Stimulated activated naive CD8-positive, alpha-beta T cell treated with anti-CD3 and anti-CD28 coated beads, Interleukin-15, Interleukin-2, amounts not matched to agents 100 ng/mL and 50 ng/mL, for 24 hours (primary cell): ENCODE results near the gene GRIK3.
"Not testable (repeated sequence)": the region's sequence is repeated elsewhere in the genome, so short reads cannot be mapped to it uniquely, and the experiment has no call there.

Experiments
- H3K27ac Mint-ChIP-seq: one replicate; pipeline ENCODE4 v1.8.0; 2021; ENCODE audit warnings: mild to moderate bottlenecking, mixed read lengths
- H3K27me3 Mint-ChIP-seq: one replicate; pipeline ENCODE4 v1.8.0; 2021; ENCODE audit warnings: mixed read lengths
- H3K36me3 Mint-ChIP-seq: one replicate; pipeline ENCODE4 v1.8.0; 2021; ENCODE audit warnings: low read depth, mixed read lengths
- H3K4me1 Mint-ChIP-seq: one replicate; pipeline ENCODE4 v1.8.0; 2021; ENCODE audit warnings: low read depth, mixed read lengths
- H3K4me3 Mint-ChIP-seq: one replicate; pipeline ENCODE4 v1.8.0; 2021; ENCODE audit warnings: mild to moderate bottlenecking, mixed read lengths
- H3K9me3 Mint-ChIP-seq: one replicate; pipeline ENCODE4 v1.8.0; 2021; ENCODE audit warnings: mixed read lengths

The GRIK3 gene

DNA sequence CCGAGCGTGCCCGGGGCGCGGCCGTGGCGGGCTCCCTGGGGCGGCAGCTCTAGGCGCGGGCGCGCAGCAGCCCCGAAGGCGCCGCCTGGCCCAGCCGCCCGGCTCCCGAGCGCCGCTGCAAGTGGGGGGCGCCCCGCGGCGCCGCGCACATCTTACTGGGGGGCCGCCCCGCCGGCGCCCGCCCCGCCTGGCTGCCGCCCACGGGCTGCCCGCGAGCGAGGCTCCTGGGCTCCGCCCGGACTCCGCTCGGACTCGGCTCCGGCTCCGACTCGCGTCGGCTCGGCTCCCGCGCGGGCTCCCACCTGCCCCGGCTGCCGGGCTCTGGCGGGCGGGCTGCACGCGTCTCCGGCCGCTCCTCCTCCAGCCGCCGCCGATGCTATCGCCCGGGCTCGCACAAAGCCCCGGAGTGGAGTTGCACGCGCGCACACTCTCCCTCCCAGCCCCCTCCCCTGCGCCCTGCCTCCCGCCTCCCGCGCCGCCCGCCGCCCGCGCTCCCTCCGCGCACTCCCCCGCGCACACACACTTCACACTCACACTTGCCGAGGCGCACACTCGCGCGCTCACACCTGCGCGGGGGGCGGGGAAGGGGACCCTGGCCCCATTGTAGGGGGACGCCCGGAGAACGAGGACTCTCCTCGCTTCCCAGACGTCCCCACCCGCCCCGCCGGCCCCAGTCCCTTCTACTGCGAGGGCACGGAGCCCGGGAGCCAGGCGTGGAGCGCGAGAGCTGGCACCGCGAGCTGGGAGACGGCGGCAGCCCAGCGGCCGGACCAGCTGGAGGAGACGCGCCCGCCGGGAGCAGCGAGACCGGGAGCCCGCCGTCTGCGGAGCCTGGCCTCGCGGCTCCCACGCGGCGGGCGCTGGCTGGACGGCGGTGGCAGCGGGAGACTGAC is at the start of gene GRIK3:
GRIK3 (minus strand) TSS at position 395 of the 893 bp plus-strand sequence. CDS start 407 bp downstream, outside the sequence.
- Mint-ChIP-seq H3K9me3 (no peaks in the 10 kb centered on the region), H3K4me1 (peaks cover 13% of the 10 kb centered on the region), H3K36me3 (no peaks in the 10 kb centered on the region), H3K27ac (no peak within 1 kb of the TSS), H3K27me3 (peaks cover 64% of the 10 kb centered on the region), H3K4me3 (no peak within 1 kb of the TSS)

DNA sequence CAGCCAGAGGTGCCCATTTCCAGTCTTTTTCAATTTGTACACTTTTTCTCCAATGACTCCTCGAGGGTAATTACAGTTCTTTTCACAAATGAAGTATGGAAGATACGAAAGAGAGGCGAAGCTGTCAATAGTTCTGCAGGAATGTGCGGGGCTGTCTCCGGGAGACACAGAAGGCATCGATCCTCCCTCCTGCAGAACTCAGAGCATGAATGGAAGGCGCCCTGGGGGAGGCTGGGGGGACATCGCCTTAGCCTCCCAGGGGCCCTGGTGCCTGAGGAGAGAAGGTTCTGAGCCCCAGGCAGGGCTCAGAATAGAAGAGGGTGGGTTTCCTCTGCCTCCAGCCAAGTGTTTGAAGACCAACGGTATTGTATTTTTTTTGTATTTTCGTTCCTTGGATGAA is 49.7 kb upstream of the GRIK3 start:
- H3K36me3 Mint-ChIP-seq, result no peaks in the 10 kb centered on the region
- no peaks in the 10 kb centered on the region for H3K9me3 Mint-ChIP-seq
- no peak overlapping the region for H3K27ac Mint-ChIP-seq
- no peak overlapping the region for H3K4me3 Mint-ChIP-seq
- no peaks in the 10 kb centered on the region for H3K4me1 Mint-ChIP-seq
- peaks cover 9% of the 10 kb centered on the region for H3K27me3 Mint-ChIP-seq

DNA sequence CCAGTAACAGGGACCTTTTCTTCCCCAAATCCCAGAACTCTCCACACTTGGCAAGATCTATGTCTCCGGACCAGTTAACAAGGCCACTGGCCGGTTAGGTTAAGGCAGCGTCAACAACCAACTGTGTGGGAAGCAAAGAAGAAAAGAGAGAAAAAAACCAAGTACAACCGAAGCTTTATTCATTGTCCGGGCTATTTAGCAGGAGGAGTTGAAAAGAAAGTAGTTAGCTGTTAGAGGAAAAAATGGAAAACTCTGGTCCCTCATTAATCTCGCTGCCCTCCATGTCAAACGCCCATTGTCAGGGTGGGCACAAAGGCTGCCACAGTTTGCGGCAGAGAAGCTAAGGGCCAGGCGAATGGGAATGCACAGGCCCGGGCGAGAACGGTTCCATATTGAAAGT is 49.3 kb upstream of the GRIK3 start:
- no peaks in the 10 kb centered on the region for H3K9me3 Mint-ChIP-seq
- no peak overlapping the region for H3K27ac Mint-ChIP-seq
- no peaks in the 10 kb centered on the region for H3K4me1 Mint-ChIP-seq
- H3K4me3 Mint-ChIP-seq, result no peak overlapping the region
- H3K36me3 Mint-ChIP-seq, result no peaks in the 10 kb centered on the region
- H3K27me3 Mint-ChIP-seq, result peaks cover 9% of the 10 kb centered on the region

DNA sequence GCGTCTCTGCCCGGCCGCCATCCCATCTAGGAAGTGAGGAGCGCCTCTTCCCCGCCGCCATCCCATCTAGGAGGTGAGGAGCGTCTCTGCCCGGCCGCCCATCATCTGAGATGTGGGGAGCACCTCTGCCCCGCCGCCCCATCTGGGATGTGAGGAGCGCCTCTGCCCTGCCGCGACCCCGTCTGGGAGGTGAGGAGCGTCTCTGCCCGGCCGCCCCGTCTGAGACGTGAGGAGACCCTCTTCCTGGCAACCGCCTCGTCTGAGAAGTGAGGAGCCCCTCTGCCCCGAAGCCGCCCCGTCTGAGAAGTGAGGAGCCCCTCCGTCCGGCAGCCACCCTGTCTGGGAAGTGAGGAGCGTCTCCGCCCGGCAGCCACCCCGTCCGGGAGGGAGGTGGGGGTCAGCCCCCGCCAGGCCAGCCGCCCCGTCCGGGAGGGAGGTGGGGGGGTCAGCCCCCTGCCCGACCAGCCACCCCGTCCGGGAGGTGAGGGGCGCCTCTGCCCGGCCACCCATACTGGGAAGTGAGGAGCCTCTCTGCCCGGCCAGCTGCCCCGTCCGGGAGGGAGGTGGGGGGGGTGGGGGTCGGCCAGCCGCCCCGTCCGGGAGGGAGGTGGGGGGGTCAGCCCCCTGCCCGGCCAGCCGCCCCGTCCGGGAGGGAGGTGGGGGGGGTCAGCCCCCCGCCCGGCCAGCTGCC is 46.1 kb upstream of the GRIK3 start:
- not testable (repeated sequence) for H3K27me3 Mint-ChIP-seq, H3K9me3 Mint-ChIP-seq, H3K36me3 Mint-ChIP-seq, H3K4me3 Mint-ChIP-seq, H3K4me1 Mint-ChIP-seq, H3K27ac Mint-ChIP-seq

DNA sequence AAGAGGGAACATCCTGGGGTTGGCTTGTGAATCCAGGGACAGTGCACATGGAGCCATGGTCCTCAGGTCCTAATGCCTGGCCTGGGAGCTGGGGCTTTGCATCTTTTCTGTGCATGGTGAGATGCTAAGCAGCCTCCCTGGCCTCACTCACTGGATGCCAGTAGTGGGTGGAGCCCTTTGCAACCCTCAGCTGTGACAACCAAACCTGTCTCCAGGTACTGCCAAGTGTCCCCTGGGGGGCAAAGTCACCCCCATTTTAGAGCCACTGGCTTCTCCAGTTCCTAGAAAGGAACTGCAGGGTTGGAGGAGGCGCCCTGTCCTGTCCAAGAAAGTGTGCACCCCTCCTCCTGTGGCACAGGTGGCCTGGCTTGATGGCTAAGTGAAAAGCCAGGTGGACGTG is 44.6 kb upstream of the GRIK3 start:
- Mint-ChIP-seq H3K36me3 (no peaks in the 10 kb centered on the region), H3K27me3 (peaks cover 5% of the 10 kb centered on the region), H3K27ac (no peak overlapping the region), H3K4me3 (no peak overlapping the region), H3K9me3 (no peaks in the 10 kb centered on the region), H3K4me1 (no peaks in the 10 kb centered on the region)

DNA sequence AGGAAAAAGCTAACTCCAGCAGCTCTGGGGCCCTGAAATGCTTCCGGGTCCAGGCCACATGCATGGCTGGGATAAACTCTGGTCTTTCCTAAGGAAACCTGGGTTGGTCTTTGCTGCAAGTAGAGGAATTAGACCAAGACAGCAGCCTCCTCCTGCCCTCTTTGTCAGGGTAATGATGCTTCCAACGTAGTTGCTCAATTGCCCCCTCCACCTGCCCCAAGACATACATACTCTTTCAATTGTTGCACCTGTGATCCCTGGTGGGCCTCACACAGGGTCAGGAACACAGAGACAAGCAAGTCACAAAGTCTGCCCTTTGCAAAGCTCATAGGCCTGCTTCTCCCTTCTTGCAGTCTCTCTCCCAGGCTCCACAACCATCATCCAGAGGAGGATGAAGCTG is 41.9 kb upstream of the GRIK3 start:
- Mint-ChIP-seq H3K9me3 (no peaks in the 10 kb centered on the region), H3K27me3 (peaks cover 3% of the 10 kb centered on the region), H3K4me1 (no peaks in the 10 kb centered on the region), H3K27ac (no peak overlapping the region), H3K4me3 (no peak overlapping the region), H3K36me3 (no peaks in the 10 kb centered on the region)

DNA sequence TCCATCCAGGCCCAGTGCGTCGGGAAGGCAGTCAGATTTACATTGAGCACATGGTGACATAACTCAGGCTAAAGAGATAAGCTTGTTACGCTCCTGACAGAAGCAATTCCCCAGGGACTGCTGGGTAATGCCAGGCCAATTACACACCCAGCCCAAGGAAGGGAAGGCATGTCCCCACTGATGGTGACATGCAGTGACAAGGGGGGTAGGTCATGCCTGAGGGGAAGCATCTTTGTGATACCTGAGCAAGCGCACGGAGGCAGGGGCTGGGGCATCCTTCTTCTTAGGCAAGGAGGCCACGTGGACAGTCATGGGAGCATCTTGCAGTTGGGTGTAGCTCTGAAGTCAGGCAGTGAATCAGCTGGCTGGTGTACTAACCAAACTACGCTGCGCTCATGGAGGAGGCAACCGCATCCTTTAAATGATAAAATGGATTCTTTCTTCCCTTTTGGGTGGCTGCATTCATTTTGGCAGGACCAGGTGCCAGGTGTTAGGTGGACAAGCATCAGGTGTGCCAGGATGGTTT is 39.6 kb upstream of the GRIK3 start:
- peaks cover 8% of the 10 kb centered on the region for H3K27me3 Mint-ChIP-seq
- H3K9me3 Mint-ChIP-seq, result no peaks in the 10 kb centered on the region
- H3K36me3 Mint-ChIP-seq, result no peaks in the 10 kb centered on the region
- H3K27ac Mint-ChIP-seq, result no peak overlapping the region
- H3K4me1 Mint-ChIP-seq, result no peaks in the 10 kb centered on the region
- H3K4me3 Mint-ChIP-seq, result no peak overlapping the region

DNA sequence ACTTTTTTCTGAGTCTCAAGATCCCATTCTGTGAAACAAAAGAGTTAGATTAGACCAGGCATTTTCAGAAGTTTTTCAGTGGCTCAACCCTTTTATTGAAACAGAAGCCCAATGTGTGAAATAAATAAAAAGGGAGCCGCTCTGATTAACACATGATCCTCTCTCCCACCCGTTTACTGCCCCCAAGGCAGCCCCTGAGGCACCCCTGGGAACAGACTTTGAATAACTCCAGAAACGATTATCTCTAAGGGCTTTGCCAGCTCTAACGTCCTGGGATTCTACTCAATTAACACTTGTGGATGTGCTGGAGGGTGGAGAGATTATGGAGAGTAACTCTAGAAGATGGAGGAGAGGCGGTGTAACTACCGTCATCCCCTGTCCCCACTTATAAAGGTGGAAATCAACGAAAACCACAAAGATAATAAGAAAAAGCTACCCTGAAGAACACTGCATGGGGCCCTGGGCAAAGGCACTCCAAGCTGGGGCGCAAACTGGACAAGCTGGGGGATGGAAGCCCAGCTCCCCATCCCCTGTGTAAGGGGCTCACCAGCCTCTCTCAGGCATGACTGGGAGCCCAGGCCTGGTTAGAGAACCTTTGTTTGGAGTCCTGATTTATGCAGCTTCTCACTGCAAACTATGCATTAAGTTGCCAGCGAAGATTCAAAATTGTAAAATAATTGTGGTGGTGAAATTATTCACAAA is 39.0 kb upstream of the GRIK3 start:
- Mint-ChIP-seq H3K4me1 (no peaks in the 10 kb centered on the region), H3K9me3 (no peaks in the 10 kb centered on the region), H3K27me3 (peaks cover 13% of the 10 kb centered on the region), H3K4me3 (no peak overlapping the region), H3K27ac (no peak overlapping the region), H3K36me3 (no peaks in the 10 kb centered on the region)

DNA sequence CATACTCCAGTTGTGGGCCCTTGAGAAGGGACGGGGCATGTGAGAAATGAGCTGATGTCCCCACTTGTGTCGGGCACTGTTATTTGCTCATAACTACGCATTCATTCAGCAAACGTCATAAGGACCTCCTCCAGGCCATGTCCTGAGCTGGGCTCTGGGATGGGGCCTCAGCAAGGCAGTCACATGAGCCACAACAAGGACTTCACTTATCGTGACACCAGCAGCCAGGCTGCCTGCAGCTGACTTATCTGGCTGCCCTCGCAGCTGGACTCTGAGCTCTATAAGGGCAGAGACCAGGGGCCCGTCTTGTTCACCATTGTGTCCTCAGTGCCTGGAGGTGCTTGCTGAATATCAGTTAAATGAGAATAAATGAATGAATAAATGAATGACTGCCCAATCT is 37.5 kb upstream of the GRIK3 start:
- Mint-ChIP-seq H3K27ac (no peak overlapping the region), H3K4me1 (no peaks in the 10 kb centered on the region), H3K27me3 (peaks cover 13% of the 10 kb centered on the region), H3K36me3 (no peaks in the 10 kb centered on the region), H3K4me3 (no peak overlapping the region), H3K9me3 (no peaks in the 10 kb centered on the region)

DNA sequence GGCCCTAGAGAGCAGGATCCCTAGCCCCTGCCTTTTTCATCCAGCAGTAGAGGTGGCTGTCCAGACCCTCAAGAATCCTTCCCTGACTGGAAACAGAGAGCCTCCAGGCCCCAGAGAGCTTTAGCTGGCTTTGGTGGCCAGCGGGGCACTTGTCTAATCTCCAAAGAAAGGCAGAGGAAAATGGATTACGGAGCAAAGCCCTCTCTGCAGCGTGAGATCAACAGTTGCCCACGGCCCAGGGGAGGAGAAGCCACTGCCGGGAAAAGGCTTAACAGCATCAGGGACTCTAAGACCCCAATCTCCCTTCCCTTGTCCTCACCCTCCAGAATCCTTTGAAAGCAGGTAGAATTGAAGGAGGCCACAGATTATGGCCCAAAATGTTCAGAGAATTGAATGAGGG is 35.8 kb upstream of the GRIK3 start:
- no peak overlapping the region for H3K27ac Mint-ChIP-seq
- no peak overlapping the region for H3K4me3 Mint-ChIP-seq
- peaks cover 13% of the 10 kb centered on the region for H3K27me3 Mint-ChIP-seq
- no peaks in the 10 kb centered on the region for H3K9me3 Mint-ChIP-seq
- H3K4me1 Mint-ChIP-seq, result no peaks in the 10 kb centered on the region
- no peaks in the 10 kb centered on the region for H3K36me3 Mint-ChIP-seq

DNA sequence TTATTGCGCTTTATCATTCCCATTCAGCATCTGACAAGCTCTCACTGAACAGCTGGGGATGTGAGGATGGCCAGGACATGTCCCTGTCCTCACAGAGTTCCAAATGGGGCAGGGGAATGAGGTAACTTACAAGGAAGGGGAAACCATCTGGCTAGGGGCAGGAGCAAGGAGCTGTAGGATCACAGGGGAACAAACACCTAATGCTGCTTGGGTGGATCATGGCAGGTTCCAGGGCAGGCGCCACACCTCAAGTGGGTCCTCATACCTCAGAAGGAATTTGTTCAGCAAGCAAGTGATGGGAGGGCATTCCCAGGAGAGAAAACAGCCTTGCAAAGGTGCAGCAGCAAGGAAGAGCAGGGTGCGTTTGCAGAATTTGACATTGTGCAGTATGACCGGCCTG is 35.1 kb upstream of the GRIK3 start:
- no peaks in the 10 kb centered on the region for H3K4me1 Mint-ChIP-seq
- no peaks in the 10 kb centered on the region for H3K36me3 Mint-ChIP-seq
- no peak overlapping the region for H3K4me3 Mint-ChIP-seq
- no peak overlapping the region for H3K27ac Mint-ChIP-seq
- H3K9me3 Mint-ChIP-seq, result no peaks in the 10 kb centered on the region
- peaks cover 13% of the 10 kb centered on the region for H3K27me3 Mint-ChIP-seq

DNA sequence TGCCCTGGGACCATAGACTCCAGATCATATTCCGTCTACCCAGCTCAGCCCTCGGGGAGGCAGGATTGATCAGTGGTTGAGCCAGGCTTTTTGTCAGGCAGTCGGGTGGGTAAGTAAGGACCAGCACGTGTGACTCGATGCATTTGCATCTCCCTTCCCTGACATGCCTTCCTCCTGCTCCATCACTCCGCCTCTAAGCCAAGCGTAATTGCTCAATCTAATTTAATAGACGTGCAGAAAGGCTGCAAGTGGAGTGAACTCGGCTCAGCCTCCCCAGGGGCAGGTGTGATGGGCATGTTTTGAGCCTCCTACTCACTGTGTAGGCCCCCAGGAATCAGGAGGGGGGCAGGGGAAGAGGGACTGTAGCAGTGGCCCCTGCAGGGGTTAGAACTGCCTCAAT is 34.6 kb upstream of the GRIK3 start:
- Mint-ChIP-seq H3K27me3 (peaks cover 13% of the 10 kb centered on the region), H3K27ac (no peak overlapping the region), H3K36me3 (no peaks in the 10 kb centered on the region), H3K4me1 (no peaks in the 10 kb centered on the region), H3K4me3 (no peak overlapping the region), H3K9me3 (no peaks in the 10 kb centered on the region)

DNA sequence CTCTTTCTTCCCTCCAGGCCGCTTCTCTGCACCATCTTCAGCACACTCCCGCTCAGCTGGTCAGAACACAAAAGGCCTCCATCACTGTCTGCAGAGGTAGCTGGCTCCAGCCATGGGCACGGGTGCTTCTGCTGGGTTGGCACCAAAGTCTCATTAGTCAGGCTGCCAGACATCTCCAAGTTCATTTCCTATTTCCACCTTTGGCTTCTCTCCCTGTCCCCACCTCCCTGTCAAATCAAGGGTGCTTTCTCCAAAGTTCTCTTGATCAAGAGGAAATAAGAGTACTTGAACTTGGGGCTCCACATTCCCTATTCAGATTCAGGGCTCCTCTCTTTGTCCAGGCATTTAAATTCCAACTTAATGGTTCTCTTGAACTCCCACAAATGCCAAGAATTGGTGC is 33.9 kb upstream of the GRIK3 start:
- Mint-ChIP-seq H3K4me1 (no peaks in the 10 kb centered on the region), H3K9me3 (no peaks in the 10 kb centered on the region), H3K27me3 (peaks cover 13% of the 10 kb centered on the region), H3K36me3 (no peaks in the 10 kb centered on the region), H3K27ac (no peak overlapping the region), H3K4me3 (no peak overlapping the region)

DNA sequence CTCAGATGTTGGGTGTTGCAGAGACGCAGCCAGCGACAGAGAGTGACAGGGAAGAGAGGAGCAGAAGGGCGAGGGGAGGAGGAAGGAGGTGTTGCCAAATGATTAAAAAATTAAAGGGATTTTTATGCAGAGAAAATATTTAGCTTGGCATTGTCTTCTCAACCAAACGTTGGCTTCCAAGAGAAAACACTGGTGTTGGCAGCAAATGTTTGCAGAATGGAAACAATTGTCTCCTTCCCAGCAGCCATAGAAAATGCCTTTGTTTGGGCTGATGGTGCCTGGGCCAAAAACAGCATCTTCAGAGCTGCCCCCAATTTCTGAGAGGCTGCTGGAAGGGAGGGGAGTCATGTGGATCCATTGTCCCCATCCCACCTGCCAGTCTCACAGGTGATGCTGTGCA is 29.7 kb upstream of the GRIK3 start:
- H3K4me3 Mint-ChIP-seq, result no peak overlapping the region
- no peaks in the 10 kb centered on the region for H3K9me3 Mint-ChIP-seq
- H3K4me1 Mint-ChIP-seq, result no peaks in the 10 kb centered on the region
- H3K36me3 Mint-ChIP-seq, result no peaks in the 10 kb centered on the region
- no peak overlapping the region for H3K27ac Mint-ChIP-seq
- peaks cover 15% of the 10 kb centered on the region for H3K27me3 Mint-ChIP-seq

DNA sequence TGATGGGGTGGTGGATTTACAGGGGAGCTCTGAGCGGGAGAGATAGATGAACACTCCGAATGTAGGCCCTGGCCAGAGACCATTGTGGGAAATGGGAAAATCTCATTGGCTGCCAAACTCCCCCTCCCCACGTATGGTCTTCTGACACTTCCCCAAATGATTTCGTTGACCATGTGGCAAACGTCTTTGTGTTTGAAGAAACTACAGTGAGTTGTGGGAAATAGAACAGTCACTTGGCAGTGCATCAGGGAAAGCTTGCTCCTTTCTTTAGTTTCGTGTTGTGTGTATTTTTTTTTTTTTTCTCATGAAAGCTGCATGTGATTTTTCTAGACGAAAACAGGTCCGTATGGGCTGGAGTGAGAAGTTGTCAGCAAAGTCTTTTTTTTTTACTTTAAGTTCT is 25.0 kb upstream of the GRIK3 start:
- H3K27ac Mint-ChIP-seq, result no peak overlapping the region
- H3K27me3 Mint-ChIP-seq, result peaks cover 15% of the 10 kb centered on the region
- no peak overlapping the region for H3K4me3 Mint-ChIP-seq
- no peaks in the 10 kb centered on the region for H3K4me1 Mint-ChIP-seq
- no peaks in the 10 kb centered on the region for H3K9me3 Mint-ChIP-seq
- H3K36me3 Mint-ChIP-seq, result no peaks in the 10 kb centered on the region
